Heart right ventricle (tissue), 16 donors: Measurements from ENCODE around the gene PPP3CA. TPM values are rescaled to one million over a fixed set of nuclear protein-coding genes. Genes with fewer than 3 reads are reported as not detected.

ENCODE experiments used
- ATAC-seq, 8 donors: fragments of 200-7000 bp; cut with Tn5 transposase; one replicate each; pipeline ENCODE4 v1.9.1; 2020; ENCODE audit warnings: mild to moderate bottlenecking in 8 of 8, moderate library complexity in 8 of 8, moderate number of reproducible peaks in 1 of 8
- DNase-seq, 2 donors: peaks; one replicate each; pipeline ENCODE4 v3.0.0-alpha.2; 2020
- H3K27ac ChIP-seq, 10 donors: fragments of 200-600 bp; sonication (generic) in 2 of 10; one replicate each; pipeline versions ENCODE4 v1.5.0 to v1.8.0; 2020 to 2022; ENCODE audit warnings: mild to moderate bottlenecking in 3 of 10
- H3K27me3 ChIP-seq, 7 donors: fragments of 200-600 bp; one replicate each; pipeline ENCODE4 v1.8.0; 2021 to 2022; ENCODE audit warnings: mild to moderate bottlenecking in 2 of 7
- H3K36me3 ChIP-seq, 9 donors: fragments of 200-600 bp; sonication (generic) in 1 of 9; one replicate each; pipeline versions ENCODE4 v1.5.0 to v1.8.0; 2020 to 2022; ENCODE audit warnings: mild to moderate bottlenecking in 2 of 9
- H3K4me1 ChIP-seq, 9 donors: fragments of 200-600 bp; sonication (generic) in 1 of 9; one replicate each; pipeline versions ENCODE4 v1.5.0 to v1.8.0; 2020 to 2022; ENCODE audit warnings: mild to moderate bottlenecking in 4 of 9
- H3K4me3 ChIP-seq, 10 donors: fragments of 200-600 bp; sonication (generic) in 2 of 10; one replicate each; pipeline versions ENCODE4 v1.5.0 to v1.8.0; 2020 to 2022; ENCODE audit warnings: mild to moderate bottlenecking in 7 of 10, moderate library complexity in 2 of 10
- H3K9me3 ChIP-seq, 11 donors: fragments of 200-600 bp in 10 of 11; sonication (generic) in 2 of 11; one replicate each; pipeline versions ENCODE4 v1.5.0 to v1.8.0; 2013 to 2022; ENCODE audit warnings: mild to moderate bottlenecking in 2 of 11, control low read depth in 1 of 11, moderate library complexity in 1 of 11
- CTCF ChIP-seq, 9 donors: fragments of 200-600 bp; sonication (generic) in 2 of 9; IDR thresholded peaks; one replicate each; pipeline versions ENCODE4 v1.5.0 to v1.8.0; 2021 to 2022; ENCODE audit warnings: antibody characterized with exemption in 9 of 9, mild to moderate bottlenecking in 5 of 9, moderate library complexity in 1 of 9
- WGBS, 2 donors: extraction: QIAGEN DNeasy Blood & Tissue Kit; methylation state at CpG; one replicate each; pipeline ENCODE4 v1.1.7; 2013; ENCODE audit warnings: inconsistent platforms in 1 of 2; 5-methylcytosine and 5-hydroxymethylcytosine counted together
- intact Hi-C, 10 donors: fragments of 100-400 bp; cut with DNase I; formaldehyde crosslinking; loops; one replicate each; pipeline versions ENCODE4 v1.11.1 to v1.14.2; 2022
- polyA plus RNA-seq, 2 donors: library from polyadenylated mRNA; stranded (reverse); fragments of 200-250 nt; gene quantifications; one replicate each; pipeline ENCODE4 v1.2.3, GENCODE V29; 2013
- total RNA-seq, 10 donors: library from RNA; stranded (reverse); fragmentation: NEBNext Ultra II Directional in 3 of 10; extraction: Animal tissue kit (Norgen Biotek cat#: 25700) in 3 of 10; gene quantifications; one replicate each; pipeline versions ENCODE4 v1.2.1 to v1.2.4, GENCODE V29; 2021 to 2023
- donor health status: Arrhythmogenic right ventricular cardiomyopathy.
- donor health status: ischemic (EF 13 %, LVEDD 7.1; RV severe dilation, severe dysfunction).
- donor health status: healthy with polysubstance abuse.
- donor health status: DM: no; HTN: yes; CAD: no.
- donor health status: DM: no; HTN: no; CAD: no.
- donor health status: ischemic (EF 25% LVEDD 6.9; RV normal size, moderate dysfunction).
- donor health status: ischemic (EF 25% LVEDD 5.7; RV mildly dilated, moderate dysfunction).
- donor health status: healthy.
- donor health status: DM: yes; HTN: yes; CAD: no.
- donor health status: Ischemic cardiomyopathy.
- donor health status: ischemic (EF 35%, LVEDD 5.7; RV mildly dilated, moderate dysfunction).
- donor health status: nonischemic (EF 11% LVEDD 7.7; RV severe dilation, severe dysfunction).
- donor health status: DM: yes; HTN: yes; CAD: no.
- donor health status: PGD.
- donor health status: ischemic (EF 29% LVEDD 5.4; RV normal size, mild dysfunction).
- donor health status: nonischemic (EF 23%, LVEDD 6.1; RV moderate dilation, normal function).

The PPP3CA gene
- total and polyA plus RNA-seq, 12 donors: 8.1 to 30.8 (median 19.1) TPM

- WGBS, 2 donors: 28 to 51% methylated on average over 1 of the region's 1 CpG
- ATAC-seq (peak in 5 of 8 donors; percentile 50 to 83 (median 67)), DNase-seq (no peak)
- H3K4me3 ChIP-seq: no peak overlapping the region
- peak overlapping the region in 2 of 10 donors; percentile 40 to 72 for H3K27ac ChIP-seq
- H3K4me1 ChIP-seq: peaks cover 0 to 46% (median 24%) of the 10 kb centered on the region in 9 donors
- H3K27me3 ChIP-seq: no peaks in the 10 kb centered on the region
- no peak for TF ChIP-seq CTCF (IDR thresholded peaks at IDR 0.05)
- no peaks in the 10 kb centered on the region for H3K36me3 ChIP-seq
- H3K9me3 ChIP-seq: no peaks in the 10 kb centered on the region
- intact Hi-C loops: loop anchor here in 4 of 10 donors (5.0 to 10.0 kb wide), 2 partner anchors 170 to 478 kb away; partner anchors contain the start of gene PPP3CA (in 4 of the 4)
Measured at GRCh38 chr4:101177154-101177553, 170.2 kb downstream of the PPP3CA start.

- DNase-seq (peak in 1 of 2 donors; percentile 38), ATAC-seq (peak; percentile 71 to 92 (median 88))
- intact Hi-C loops: loop anchor here in 4 of 10 donors (5.0 to 10.0 kb wide), 2 partner anchors 171 to 479 kb away; partner anchors contain the start of gene PPP3CA (in 4 of the 4)
- H3K27me3 ChIP-seq: no peaks in the 10 kb centered on the region
- H3K9me3 ChIP-seq: no peaks in the 10 kb centered on the region
- no peak overlapping the region for H3K4me3 ChIP-seq
- WGBS, 2 donors: 43 to 45% methylated on average over 6 of the region's 6 CpGs
- H3K27ac ChIP-seq: peak overlapping the region in 5 of 10 donors; percentile 4 to 72 (median 37)
- peaks cover 0 to 46% (median 24%) of the 10 kb centered on the region in 9 donors for H3K4me1 ChIP-seq
- no peaks in the 10 kb centered on the region for H3K36me3 ChIP-seq
- TF ChIP-seq CTCF (IDR thresholded peaks at IDR 0.05): no peak
Measured at GRCh38 chr4:101175896-101176676, 171.2 kb downstream of the PPP3CA start.

GRCh38 chr4:101174679-101175345 lies 172.5 kb downstream of the PPP3CA start:
- H3K27me3 ChIP-seq: no peaks in the 10 kb centered on the region
- peak overlapping the region in 1 of 10 donors; percentile 8 for H3K27ac ChIP-seq
- H3K9me3 ChIP-seq: no peaks in the 10 kb centered on the region
- no peaks in the 10 kb centered on the region for H3K36me3 ChIP-seq
- H3K4me1 ChIP-seq: peaks cover 0 to 46% (median 24%) of the 10 kb centered on the region in 9 donors
- ATAC-seq: peak in 1 of 8 donors; percentile 44
- DNase-seq: no peak
- intact Hi-C loops: loop anchor here in 5 of 10 donors (5.0 to 10.0 kb wide), 3 partner anchors 172 to 557 kb away; partner anchors contain the start of gene PPP3CA (in 4 of the 5)
- H3K4me3 ChIP-seq: no peak overlapping the region
- no peak for TF ChIP-seq CTCF (IDR thresholded peaks at IDR 0.05)
- WGBS, 2 donors: 68 to 69% methylated on average over 4 of the region's 4 CpGs

GRCh38 chr4:101172369-101172768 lies 175.0 kb downstream of the PPP3CA start:
- 33 to 54% methylated on average over 1 of the region's 1 CpG for WGBS, 2 donors
- intact Hi-C loops: loop anchor here in 3 of 10 donors (5.0 to 10.0 kb wide), 2 partner anchors 482 to 560 kb away; no protein-coding TSS in a partner anchor
- no peak for ATAC-seq

More at GRCh38 chr4:101172369-101172768, 175.0 kb downstream of the PPP3CA start:
- Histone ChIP-seq H3K4me1 (peaks cover 0 to 48% (median 20%) of the 10 kb centered on the region in 9 donors), H3K36me3 (no peaks in the 10 kb centered on the region), H3K9me3 (no peaks in the 10 kb centered on the region), H3K4me3 (no peak overlapping the region), H3K27ac (no peak overlapping the region), H3K27me3 (no peaks in the 10 kb centered on the region)
- no peak for TF ChIP-seq CTCF (IDR thresholded peaks at IDR 0.05)
- DNase-seq: no peak
